ENCODE results near the gene DCC.

The DCC gene

DNA sequence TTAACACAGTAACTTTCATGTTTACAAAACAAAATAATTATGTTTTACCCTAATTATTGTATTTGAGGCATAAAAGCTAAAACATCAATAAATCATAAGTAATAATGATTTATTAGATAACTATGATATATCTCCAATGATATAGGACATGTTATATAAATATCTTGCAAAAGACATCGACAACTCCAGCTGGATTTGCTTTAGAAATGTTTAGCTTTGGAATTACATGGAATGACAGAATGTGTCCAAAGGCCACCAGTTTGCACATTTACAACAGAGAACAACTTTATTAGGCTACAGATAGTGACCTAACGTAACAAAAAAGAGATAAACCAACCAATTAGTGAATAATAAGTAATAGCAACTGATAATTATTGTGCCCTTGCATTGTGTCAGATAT lies 475.7 kb downstream of the DCC start:
- TF ChIP-seq, protein P1, sequence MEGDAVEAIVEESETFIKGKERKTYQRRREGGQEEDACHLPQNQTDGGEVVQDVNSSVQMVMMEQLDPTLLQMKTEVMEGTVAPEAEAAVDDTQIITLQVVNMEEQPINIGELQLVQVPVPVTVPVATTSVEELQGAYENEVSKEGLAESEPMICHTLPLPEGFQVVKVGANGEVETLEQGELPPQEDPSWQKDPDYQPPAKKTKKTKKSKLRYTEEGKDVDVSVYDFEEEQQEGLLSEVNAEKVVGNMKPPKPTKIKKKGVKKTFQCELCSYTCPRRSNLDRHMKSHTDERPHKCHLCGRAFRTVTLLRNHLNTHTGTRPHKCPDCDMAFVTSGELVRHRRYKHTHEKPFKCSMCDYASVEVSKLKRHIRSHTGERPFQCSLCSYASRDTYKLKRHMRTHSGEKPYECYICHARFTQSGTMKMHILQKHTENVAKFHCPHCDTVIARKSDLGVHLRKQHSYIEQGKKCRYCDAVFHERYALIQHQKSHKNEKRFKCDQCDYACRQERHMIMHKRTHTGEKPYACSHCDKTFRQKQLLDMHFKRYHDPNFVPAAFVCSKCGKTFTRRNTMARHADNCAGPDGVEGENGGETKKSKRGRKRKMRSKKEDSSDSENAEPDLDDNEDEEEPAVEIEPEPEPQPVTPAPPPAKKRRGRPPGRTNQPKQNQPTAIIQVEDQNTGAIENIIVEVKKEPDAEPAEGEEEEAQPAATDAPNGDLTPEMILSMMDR (conservative IDR thresholded peaks at IDR 0.05), result no peak
- no peak overlapping the region for H3K27ac ChIP-seq

DNA sequence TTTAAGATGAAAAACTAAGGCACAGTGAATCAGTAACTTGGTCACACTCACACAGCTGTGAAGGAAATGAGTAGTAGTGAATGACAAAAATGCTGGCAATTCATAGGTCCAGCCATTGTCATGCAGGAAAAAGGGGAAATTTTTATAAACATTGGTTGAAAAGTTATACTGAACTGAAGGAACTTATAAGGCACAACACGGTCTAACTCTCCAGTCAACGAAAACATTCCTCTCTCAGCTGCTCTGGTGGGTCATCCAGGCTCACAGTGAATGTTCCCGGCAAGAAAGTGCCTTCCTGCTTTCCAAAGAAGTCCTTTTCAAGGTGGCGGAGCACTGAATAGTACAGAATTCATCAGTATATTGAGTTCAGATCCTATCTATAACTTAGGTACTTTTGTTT lies 476.1 kb downstream of the DCC start:
- TF ChIP-seq, protein P1 (conservative IDR thresholded peaks at IDR 0.05), result no peak
- no peak overlapping the region for H3K27ac ChIP-seq

DNA sequence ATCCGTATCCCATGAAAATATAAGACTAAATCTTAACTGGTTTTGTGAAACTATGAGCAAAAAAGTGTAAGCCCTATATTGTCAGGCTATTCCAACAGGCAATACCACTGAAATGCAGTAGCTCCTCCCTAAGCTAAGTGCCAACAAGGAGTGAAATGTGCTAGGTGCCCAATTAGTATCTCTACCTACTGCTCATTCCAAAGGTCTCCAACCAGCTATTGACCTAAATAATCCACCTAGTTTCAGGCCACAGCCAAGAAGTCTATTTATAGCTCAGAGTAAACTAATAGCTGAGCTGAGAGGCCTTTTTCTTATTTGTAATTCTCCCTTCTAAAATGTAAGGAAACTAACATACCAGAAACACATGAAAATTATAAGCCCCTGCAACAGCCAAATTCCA lies 482.2 kb downstream of the DCC start:
- no peak overlapping the region for H3K27ac ChIP-seq
- TF ChIP-seq, protein P1 (conservative IDR thresholded peaks at IDR 0.05), result no peak

DNA sequence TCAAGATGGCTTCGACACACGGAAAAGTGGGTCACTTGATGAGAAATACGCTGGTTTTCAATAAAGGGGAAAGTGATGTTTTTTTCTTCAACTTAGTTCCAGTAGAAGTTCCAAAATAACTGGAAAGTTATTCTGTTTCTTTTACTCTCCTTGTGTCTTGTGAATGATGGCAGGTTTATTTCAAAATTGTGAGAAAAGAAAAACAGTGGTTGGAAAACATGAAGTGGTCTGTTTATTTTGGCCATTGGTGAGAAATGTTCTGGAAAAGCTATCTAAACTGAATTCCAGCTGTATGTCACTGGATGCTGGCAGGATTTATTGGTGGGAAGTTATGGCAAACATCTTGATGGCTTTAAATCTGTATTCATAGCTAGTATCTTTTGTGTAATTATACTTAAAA lies 484.1 kb downstream of the DCC start:
- H3K27ac ChIP-seq, result no peak overlapping the region
- TF ChIP-seq, protein P1 (conservative IDR thresholded peaks at IDR 0.05), result no peak

DNA sequence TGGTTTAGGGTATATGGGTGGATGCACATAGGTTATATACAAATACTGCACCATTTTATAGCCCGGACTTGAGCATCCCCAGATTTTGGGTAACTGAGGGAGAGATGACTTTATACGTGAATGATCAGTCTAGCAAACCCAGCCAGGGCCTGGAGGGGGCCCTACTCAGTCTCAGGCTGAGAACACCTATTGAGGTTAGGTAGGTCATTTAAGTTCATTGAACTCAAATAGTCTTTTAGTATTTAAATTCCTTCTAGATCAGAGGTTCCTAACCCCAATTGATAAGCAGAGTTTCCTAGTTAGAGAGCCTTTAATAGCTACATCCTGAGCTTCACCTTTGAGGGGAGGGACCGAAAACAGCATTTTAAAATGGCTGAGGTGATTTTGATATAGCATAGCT lies 487.0 kb downstream of the DCC start:
- TF ChIP-seq, protein P1 (conservative IDR thresholded peaks at IDR 0.05), result no peak
- H3K27ac ChIP-seq, result no peak overlapping the region

DNA sequence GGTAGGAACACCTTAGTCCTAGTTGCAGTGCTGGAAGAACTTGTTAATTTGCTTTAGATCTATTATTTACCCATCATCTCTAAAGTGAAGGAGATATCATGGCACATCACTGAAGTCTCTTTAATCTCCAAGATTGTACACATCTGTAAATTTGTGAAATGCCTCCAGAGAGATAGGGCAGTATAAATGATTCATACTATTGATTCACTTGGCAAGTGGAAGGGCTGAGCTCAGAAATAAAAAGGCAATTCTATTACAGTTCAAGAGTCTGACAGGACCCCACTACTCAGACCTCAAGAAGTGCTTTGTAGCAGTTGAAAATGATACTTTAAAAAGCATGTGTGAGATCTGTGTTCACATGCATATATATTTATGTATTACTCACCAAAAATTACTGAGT lies 489.3 kb downstream of the DCC start:
- no peak overlapping the region for H3K27ac ChIP-seq
- TF ChIP-seq, protein P1 (conservative IDR thresholded peaks at IDR 0.05), result no peak

DNA sequence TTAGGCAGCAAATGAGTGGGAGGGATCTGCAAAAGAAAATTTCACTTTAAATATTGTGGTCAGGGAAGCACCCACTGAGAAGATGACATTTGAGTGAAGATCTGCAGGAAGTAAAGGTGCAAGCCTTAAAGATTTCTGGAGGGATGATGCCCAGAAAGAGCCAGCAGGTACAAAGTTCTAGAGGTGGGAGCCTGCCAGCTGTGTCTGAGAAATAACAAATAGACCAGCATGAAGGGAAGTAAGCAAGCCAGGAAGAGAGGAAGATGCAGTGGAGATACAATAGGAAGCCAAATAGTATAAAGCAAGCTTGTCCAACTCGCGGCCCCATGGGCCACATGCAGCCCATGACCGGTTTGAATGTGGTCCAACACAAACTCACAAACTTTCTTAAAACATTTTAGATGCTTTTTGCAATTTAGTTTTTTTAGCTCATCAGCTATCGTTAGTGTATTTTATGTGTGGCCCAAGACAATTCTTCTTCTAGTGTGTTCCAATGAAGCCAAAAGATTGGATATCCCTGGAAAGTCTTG lies 489.9 kb downstream of the DCC start:
- H3K27ac ChIP-seq, result no peak overlapping the region
- TF ChIP-seq, protein P1 (conservative IDR thresholded peaks at IDR 0.05), result no peak
